Uterus (tissue), 4 donors: ENCODE results near the gene ZDHHC14. TPM values are rescaled to one million over a fixed set of nuclear protein-coding genes. Genes with fewer than 3 reads are reported as not detected.
"Not testable (repeated sequence)": the region's sequence is repeated elsewhere in the genome, so short reads cannot be mapped to it uniquely, and the experiment has no call there.

Experiments
- DNase-seq, 2 donors: peaks; one replicate each; pipeline ENCODE4 v3.0.0-alpha.2; 2019 to 2020
- H3K27ac ChIP-seq, 2 donors: fragments of 200-600 bp; sonication (generic); 1 replicate in 1 of 2; 2 replicates in 1 of 2; pipeline ENCODE4 v1.5.1; 2016 to 2018
- H3K27me3 ChIP-seq, 2 donors: fragments of 200-600 bp; sonication (generic); one replicate each; pipeline ENCODE4 v1.5.1; 2018 to 2019; ENCODE audit warnings: control low read depth in 1 of 2
- H3K36me3 ChIP-seq, 2 donors: fragments of 200-600 bp; sonication (generic); one replicate each; pipeline ENCODE4 v1.5.1; 2019; ENCODE audit warnings: control low read depth in 1 of 2
- H3K4me1 ChIP-seq, 2 donors: fragments of 200-600 bp; sonication (generic); one replicate each; pipeline ENCODE4 v1.5.1; 2018 to 2019; ENCODE audit warnings: control low read depth in 1 of 2
- H3K4me3 ChIP-seq, 2 donors: fragments of 200-600 bp; sonication (generic); 1 replicate in 1 of 2; 2 replicates in 1 of 2; pipeline ENCODE4 v1.5.1; 2018 to 2019; ENCODE audit warnings: mild to moderate bottlenecking in 1 of 2
- H3K9me3 ChIP-seq, 2 donors: fragments of 200-600 bp; sonication (generic); one replicate each; pipeline ENCODE4 v1.5.1; 2019; ENCODE audit warnings: control low read depth in 1 of 2
- POLR2A ChIP-seq, 2 donors: fragments of 450-650 bp; IDR thresholded peaks; one replicate each; pipeline ENCODE4 v1.6.1; 2016; ENCODE audit warnings: antibody characterized with exemption in 2 of 2, mild to moderate bottlenecking in 1 of 2, moderate library complexity in 1 of 2
- intact Hi-C: fragments of 100-400 bp; cut with DNase I; formaldehyde crosslinking; loops from one replicate; pipeline ENCODE4 v1.15.1; 2023; ENCODE audit warnings: low total_unique reads
- total RNA-seq, 4 donors: library from RNA; depleted of rRNA in 3 of 4; stranded (reverse); fragments of >200 nt in 3 of 4; gene quantifications; one replicate each; pipeline versions ENCODE4 v1.1.0 to v1.2.4, GENCODE V29; 2014 to 2023
- TF ChIP-seq, protein P1 (sequence below), 4 experiments: fragments of 200-600 bp in 2 of 4; fragments of 450-650 bp in 2 of 4; sonication (generic) in 2 of 4; IDR thresholded peaks; one replicate each; pipeline ENCODE4 v1.5.1; 2016 to 2019; ENCODE audit warnings: antibody characterized with exemption in 4 of 4, mild to moderate bottlenecking in 2 of 4, moderate library complexity in 1 of 4
- donor health status: DM: yes; HTN: yes; CAD: no.

ZDHHC14 gene
- total RNA-seq, 4 donors from 2014 or later = 5.6 to 28.3 (median 12.9) TPM

DNA sequence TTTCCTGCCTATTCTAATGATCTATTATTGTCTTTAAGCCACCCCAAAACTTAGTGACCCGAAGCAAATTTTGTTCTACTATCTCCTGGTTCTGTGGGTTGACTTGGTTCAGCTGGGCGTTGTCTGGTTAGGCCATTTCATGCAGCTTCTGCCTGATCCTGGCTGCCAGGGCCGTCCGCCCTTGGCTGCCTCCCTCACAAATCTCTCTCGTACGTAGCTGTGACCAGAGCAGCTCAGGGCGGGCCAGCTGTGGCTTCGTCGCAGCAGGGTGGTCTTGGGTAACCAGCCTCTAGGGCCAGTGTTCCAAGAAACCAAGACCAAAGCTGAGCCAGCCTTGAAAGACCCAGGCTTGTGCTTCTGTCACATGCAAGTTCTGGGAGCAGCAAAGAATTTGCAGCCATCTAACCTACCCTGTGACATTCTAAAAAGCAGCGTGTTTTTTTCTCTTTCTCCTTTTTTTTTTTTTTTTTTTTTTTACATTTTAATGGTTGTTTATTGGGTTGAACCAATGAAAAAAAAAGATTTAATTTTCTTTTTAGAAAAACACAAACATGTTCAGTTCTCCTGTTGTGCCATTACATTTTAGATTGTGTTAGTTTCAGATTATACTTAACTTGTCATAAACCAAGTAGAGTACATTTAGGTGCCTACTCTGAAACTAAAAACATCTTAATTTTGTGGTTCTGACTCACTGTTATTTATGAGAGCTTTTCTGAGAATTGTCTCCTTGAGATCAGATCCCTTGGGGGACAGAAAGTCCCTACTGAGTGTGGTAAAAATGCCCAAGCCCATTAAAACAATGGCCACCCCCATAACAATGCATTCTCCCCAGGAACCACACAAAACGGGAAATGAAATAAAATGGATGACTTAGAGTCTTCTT, 83.9 kb downstream of the ZDHHC14 start:
- DNase-seq = no peak
- no peaks in the 10 kb centered on the region for H3K9me3 ChIP-seq
- no peaks in the 10 kb centered on the region for H3K36me3 ChIP-seq
- intact Hi-C loops = no loop called here
- H3K4me3 ChIP-seq = no peak overlapping the region
- H3K27me3 ChIP-seq = no peaks in the 10 kb centered on the region
- TF ChIP-seq, protein P1, sequence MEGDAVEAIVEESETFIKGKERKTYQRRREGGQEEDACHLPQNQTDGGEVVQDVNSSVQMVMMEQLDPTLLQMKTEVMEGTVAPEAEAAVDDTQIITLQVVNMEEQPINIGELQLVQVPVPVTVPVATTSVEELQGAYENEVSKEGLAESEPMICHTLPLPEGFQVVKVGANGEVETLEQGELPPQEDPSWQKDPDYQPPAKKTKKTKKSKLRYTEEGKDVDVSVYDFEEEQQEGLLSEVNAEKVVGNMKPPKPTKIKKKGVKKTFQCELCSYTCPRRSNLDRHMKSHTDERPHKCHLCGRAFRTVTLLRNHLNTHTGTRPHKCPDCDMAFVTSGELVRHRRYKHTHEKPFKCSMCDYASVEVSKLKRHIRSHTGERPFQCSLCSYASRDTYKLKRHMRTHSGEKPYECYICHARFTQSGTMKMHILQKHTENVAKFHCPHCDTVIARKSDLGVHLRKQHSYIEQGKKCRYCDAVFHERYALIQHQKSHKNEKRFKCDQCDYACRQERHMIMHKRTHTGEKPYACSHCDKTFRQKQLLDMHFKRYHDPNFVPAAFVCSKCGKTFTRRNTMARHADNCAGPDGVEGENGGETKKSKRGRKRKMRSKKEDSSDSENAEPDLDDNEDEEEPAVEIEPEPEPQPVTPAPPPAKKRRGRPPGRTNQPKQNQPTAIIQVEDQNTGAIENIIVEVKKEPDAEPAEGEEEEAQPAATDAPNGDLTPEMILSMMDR (IDR thresholded peaks at IDR 0.05) = no peak
- TF ChIP-seq POLR2A (IDR thresholded peaks at IDR 0.05) = no peak
- H3K4me1 ChIP-seq = no peaks in the 10 kb centered on the region
- peak overlapping the region; percentile 46 to 76 for H3K27ac ChIP-seq

DNA sequence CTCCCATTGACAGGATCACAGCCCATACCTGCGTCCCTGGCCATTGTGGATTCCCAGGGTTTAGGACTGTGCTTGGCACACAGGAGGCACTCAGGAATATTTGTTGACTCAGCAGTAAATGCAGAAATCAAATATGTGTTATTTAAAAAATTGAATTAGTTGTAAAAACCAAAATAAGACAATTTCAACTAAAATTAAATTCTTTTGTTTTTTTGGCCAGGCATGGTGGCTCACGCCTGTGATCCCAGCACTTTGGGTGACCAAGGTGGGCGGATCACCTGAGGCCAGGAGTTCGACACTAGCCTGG, 85.3 kb downstream of the ZDHHC14 start:
- Histone ChIP-seq H3K4me3 (no peak overlapping the region), H3K36me3 (no peaks in the 10 kb centered on the region), H3K4me1 (no peaks in the 10 kb centered on the region), H3K27me3 (no peaks in the 10 kb centered on the region), H3K9me3 (no peaks in the 10 kb centered on the region), H3K27ac (peak overlapping the region; percentile 24 to 34)
- intact Hi-C loops = no loop called here
- no peak for TF ChIP-seq POLR2A (IDR thresholded peaks at IDR 0.05)
- TF ChIP-seq, protein P1 (IDR thresholded peaks at IDR 0.05) = no peak
- DNase-seq = no peak

DNA sequence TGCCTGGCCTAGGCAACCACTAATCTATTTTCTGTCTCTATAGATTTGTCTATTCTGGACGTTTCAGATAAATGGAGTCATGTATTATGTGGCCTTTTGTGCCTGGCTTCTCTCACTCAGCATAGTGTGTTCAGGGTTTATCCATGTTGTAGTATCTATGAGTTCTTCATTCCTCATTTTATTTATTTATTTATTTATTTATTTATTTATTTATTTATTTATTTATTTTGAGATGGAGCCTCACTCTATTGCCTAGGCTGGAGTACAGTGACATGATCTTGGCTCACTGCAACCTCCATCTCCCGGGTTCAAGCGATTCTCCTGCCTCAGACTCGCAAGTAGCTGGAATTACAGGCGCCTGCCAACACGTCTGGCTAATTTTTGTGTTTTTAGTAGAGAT, 86.3 kb downstream of the ZDHHC14 start:
- DNase-seq, H3K4me1 ChIP-seq, H3K9me3 ChIP-seq, H3K27me3 ChIP-seq, H3K4me3 ChIP-seq, H3K36me3 ChIP-seq, H3K27ac ChIP-seq, intact Hi-C loops: not testable (repeated sequence)

DNA sequence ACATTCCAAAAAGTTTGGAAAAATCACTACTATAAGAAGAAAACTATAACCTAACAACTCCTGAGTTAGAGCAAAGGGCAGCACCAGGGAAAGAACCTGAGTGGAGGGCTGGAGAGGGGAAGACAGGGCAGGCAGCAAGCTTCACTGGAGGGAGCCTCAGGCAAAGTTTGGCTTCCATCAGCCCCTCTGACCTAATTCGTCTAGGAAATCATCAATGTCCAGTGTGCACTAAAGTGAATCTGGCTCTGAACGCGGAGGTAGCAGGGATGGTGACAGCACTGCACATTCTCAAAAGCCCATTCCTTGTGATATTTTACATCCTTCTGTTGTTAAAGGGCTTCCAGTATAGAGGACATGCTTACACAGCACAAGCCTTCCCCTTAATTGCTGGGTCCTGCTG, 87.1 kb downstream of the ZDHHC14 start:
- Histone ChIP-seq H3K9me3 (no peaks in the 10 kb centered on the region), H3K27me3 (no peaks in the 10 kb centered on the region), H3K4me1 (no peaks in the 10 kb centered on the region), H3K27ac (peak overlapping the region; percentile 10 to 36), H3K36me3 (no peaks in the 10 kb centered on the region), H3K4me3 (no peak overlapping the region)
- DNase-seq = no peak
- intact Hi-C loops = no loop called here
- TF ChIP-seq, protein P1 (IDR thresholded peaks at IDR 0.05) = no peak
- TF ChIP-seq POLR2A (IDR thresholded peaks at IDR 0.05) = no peak

DNA sequence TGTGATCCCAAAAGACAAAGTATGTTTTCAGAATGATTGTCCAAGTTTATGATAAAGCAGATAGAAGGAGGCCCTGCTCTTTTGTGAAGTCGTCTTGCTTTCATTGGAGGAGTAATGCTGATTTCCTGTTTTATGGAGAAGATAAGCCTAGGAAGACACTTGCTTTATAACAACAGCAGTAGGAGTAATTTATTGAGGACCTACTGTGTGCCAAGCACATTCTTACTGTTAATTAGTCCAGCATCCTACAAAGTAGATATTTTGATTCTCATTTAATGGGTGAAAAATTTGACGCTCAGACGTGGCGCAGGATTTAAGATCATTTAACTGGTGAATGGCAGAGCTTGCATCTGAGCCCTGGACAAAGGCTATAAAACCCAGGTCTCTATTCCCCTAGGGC, 87.6 kb downstream of the ZDHHC14 start:
- Histone ChIP-seq H3K4me1 (no peaks in the 10 kb centered on the region), H3K27me3 (no peaks in the 10 kb centered on the region), H3K4me3 (no peak overlapping the region), H3K27ac (peak overlapping the region; percentile 10 to 36), H3K9me3 (no peaks in the 10 kb centered on the region), H3K36me3 (no peaks in the 10 kb centered on the region)
- DNase-seq = no peak
- intact Hi-C loops = no loop called here
- no peak for TF ChIP-seq POLR2A (IDR thresholded peaks at IDR 0.05)
- TF ChIP-seq, protein P1 (IDR thresholded peaks at IDR 0.05) = no peak
